ENCODE results near the gene RBM33.

The RBM33 gene

DNA sequence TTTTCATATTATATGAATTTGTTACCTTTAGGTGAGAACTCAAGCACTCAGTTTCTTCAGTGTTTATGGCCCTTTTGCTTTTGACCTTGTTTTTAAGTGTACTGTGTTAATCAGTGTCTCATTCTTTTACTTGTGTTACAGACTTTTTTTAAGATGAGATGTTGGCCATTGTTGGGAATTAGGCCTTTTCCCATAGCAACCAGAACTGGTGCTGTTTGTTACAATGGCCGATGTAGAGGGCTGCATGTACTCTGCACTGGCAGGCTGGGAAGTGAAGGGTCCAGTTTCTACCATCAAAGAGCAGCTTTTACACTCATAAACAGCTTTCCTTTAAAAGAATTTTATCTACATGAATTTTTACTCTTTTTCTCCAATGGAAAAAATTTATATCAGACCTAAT, 102.7 kb downstream of the RBM33 start:
- DNase-seq (ENCODE audit: low read depth) = no peak

DNA sequence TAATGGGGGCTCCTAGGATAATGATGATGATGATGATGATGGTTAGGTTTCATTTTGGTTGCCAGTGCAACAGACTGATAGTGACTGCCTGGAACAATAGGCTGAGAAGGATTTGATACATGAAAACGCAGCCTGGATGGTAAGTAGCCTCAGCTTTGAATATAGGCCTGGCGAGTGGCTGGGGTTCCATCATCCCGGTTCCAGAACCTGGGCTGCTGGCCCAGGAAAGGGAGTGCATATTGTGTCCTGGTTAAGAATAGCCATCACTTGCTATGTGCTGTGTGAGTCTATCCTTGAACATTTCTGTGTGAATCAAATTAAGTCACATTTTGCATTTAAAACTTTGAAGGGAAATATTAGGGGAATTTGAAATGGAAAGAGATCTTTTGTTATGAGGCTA, 105.1 kb downstream of the RBM33 start:
- no peak for DNase-seq (ENCODE audit: low read depth)

DNA sequence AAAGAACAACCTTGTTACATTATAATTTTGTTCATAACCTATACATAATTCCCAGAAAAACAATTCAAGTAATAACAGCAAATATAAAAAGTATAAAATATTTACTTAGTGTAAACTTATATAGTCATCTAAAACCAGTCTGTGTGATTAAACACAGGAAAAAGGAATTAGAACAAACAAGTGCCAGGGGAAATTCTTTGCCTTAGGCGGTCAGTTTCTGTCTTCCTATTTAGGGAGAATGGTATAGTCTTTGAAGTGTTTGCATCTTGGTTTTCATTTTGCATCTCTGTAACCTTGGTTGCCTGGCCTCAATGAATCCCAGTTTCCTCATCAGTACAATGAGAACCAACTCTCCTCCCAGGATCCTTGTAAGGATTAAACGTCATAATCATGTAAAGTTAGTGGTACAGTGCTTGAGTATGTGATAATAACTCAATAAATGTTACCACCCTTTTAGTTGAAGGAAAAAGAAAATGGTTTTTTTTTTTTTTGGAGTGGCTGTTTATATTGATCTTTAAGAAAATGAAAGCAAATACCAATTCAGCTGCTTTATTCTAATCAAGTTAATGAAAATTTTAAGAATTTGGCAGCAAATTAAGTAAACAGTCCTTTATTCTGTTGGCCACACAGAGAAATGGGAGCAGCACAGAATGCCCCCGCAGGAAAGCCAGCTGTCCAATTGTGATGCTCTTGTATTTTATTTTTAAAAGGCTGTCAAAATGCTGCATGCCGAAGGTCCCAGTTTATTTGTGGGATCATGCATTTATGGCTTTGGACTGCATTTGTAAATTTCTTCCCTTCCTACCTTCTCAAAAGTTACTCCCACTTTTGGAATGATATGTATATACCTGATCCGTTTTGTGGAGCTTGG, 106.0 kb downstream of the RBM33 start:
- DNase-seq (ENCODE audit: low read depth) = no peak

DNA sequence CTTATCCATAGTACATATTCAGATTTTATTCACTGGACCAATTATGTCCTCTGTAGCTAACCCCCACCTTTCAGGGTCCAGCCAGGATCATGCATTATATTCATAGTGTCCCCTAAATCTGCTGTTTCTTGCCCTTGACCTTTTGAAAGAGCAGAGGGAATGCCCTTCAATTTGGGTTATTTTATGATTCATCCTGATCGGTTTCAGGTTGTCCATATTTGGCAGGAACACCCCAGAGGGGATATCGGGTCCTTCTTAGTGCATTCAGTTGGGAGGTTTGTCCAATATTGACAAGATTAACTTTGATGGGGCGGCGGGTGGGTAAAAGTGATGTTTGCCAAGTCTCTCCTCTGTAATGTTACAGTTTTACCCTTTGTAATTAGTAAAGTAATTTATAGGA, 106.9 kb downstream of the RBM33 start:
- DNase-seq (ENCODE audit: low read depth) = no peak

DNA sequence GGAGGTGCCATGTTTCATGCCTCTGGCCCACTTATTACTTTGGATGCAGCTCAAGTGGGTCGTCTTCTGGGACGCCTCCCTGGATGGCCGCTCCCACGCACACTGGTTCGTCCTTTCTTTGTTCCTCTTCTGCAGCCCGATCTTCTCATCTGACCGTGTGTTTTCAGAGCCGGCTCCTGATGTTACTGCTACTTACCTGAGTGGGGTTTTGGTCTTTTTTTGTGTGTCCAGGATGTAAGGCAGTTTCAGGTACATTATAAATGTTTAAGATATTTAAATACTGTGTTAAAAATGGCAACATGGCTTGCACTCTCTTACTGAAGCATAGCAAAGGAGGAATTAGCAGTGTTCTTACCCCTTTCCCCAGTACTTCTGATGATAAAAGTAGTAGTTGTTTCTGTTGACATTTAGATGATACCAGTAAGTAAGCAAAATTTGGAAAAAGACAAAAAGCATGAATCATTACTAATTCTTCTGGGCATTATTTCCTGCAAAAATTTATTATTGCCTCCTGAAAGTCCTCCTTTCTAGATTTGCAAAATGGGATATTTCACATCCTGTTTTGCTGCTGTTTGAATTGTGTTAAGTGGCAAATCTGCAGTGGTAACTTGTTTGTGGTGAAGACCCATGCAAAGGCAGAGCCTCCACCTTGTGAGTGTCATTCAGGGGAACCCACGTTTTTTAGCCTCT, 108.4 kb downstream of the RBM33 start:
- no peak for DNase-seq (ENCODE audit: low read depth)

DNA sequence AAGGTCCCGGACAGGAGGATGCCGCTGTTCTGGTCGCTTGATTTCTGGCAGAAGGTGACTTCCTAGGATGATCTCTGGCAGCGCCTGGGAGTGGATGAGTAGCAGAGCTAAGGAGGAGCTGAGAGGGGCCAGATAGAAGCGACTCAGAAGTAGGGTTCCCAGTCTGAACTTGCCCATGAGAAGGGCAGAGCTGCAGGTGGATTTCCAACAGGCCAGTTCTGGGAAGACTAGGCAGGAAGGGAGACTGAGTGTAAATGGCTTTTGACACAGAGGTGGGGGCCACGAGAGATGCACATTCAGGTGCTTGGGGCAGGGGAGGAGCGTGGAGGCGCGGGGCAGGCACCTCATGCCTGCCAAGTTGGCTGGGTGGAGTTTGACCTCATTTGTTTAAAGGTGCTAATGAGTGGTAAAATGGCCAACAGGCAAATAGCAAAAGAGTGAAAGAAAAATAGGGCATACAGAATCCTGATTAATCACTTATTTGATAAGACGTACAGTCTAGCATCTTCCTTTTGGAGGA, 109.0 kb downstream of the RBM33 start:
- DNase-seq (ENCODE audit: low read depth) = no peak

DNA sequence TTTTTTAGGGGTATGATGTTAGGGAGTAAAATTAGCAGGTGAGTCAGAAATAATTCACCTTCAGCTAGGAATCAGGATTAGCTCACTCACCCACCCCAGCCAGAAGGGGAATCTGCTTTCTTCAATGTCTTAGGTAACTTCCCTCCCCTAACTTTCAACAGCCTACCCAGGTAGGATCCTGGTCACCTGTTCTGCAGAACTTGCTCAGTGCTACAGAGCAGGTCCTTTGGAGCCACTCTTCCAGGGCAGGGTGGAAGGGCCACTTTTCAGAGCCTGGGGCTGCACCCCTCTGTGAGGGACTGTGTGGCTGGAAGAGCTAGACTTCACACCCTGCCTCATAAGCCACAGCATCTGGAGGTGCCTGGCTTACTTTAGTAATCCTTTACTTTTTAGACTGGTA, 109.7 kb downstream of the RBM33 start:
- DNase-seq (ENCODE audit: low read depth) = no peak

DNA sequence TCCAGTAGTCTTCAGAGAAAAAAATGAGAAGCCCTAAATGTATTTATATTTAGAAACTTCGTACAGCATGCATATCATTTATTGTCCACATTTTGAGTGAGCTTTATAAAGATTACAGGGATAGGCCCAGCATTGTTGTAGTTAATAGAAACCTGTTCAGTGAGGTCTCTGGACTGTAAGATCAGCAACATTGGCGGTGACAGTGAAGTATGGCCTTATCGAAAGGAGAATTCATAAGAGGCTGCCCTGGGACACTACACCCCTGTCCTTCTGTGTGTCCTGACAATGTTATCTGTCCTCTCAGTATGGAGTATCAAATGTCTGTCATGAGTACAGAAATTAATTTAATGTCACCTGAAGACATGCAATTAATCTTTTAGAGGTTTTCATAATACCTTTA, 110.6 kb downstream of the RBM33 start:
- DNase-seq (ENCODE audit: low read depth) = no peak

DNA sequence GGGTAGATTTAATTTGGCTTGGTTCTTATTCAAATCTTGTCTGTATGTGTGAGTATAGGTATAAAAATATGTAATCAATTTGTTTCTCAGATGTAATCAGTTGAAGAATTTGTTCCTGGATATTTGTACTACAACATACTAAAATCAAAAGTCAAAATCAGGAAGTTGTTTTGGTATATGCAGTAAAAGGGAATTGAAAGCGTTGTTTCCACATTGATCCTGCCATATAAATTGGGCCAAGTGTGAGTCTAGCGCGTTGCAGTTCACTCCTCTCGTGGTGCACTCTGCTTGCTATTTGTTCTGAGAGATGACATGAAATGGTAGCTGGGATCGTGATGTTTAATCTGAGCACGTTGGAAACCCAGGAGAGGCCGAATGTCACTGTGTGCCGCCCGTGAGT, 111.9 kb downstream of the RBM33 start:
- DNase-seq (ENCODE audit: low read depth) = no peak

DNA sequence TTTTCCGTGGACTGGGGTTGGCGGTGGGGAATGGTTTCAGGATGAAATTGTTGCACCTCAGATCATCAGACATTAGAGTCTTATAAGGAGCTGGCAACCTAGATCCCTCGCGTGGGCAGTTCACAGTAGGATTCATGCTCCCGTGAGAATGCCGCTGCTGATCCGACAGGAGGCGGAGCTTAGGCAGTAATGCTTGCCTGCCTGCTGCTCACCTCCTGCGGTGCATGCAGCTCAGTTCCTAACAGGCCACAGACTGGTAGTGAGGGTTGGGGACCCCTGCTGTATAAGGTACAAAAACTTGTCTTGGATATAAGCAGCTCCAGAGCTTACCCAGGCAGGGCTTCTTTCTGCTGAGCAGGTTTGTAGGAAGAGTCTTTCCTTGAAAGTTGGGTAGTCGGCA, 113.9 kb downstream of the RBM33 start:
- DNase-seq (ENCODE audit: low read depth) = peak; percentile 31

DNA sequence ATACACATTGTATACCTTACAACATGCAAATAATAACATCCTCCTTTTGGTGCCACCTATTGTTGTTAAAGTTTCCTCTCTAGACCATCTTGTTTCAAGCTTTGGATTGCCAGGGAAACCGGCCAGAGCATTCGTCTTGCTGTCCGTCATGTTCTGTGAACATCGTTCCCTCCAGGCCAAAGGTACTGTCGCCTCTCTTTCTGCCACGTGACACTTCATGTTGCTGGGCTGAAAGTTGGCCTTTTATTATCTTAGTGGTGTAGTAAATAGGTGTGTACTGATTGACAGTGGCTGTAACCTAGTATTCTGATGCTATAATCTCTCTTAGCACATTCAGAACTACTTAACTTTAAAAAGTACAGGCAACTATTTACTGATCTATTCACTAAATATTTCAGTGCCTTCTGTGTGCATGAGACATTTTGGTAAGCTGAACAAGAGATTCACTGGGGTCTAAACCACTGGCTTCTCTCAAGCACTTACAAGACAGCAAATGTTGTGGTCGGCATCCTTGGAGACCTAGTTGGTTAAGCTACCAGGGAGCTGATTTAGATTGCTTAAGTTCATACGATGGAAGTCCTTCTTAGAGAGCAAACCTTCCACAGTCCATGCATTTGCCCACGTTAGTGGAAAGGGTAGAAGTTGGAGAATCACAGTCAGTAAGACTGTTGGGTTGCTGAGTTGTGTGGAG, 115.4 kb downstream of the RBM33 start:
- DNase-seq (ENCODE audit: low read depth) = no peak

DNA sequence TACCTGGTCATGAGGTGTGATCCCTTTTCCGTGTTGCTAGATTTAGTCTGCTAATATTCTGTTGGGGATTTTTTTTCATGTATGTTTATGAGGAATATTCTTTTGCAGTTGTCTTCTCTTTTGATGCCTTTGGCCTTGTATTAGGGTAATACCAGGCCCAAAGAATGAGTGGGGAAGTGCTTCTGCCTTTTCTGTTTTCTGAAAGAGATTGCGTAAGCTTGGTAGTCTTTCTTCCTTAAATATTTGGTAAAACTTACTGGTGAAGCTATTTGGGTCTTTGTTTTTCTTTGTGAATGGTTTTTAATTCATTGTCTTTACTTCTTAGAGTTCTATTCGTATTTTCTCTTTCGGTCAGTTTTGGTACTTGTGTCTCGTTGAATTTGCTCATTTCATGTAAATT, 116.7 kb downstream of the RBM33 start:
- DNase-seq (ENCODE audit: low read depth) = no peak

DNA sequence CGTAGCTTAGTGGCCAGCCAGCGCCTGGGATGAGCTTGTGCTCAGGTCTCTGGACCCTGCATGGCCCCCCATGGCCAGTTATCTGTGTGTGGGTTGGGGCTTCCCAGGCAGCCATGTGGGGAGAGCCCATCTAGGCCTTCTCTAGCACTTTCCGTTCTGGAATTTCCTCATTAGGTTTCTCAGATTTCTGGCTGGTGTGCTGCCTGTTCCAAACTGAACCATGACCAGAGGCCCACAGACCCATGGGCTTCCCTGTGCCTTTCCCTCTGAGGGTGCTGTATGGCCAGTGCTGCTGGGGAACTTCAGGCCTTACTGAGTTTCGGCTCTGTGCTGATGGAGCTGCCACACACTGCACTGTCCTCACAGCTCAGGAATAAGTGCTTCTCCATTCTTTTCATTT, 117.6 kb downstream of the RBM33 start:
- no peak for DNase-seq (ENCODE audit: low read depth)

DNA sequence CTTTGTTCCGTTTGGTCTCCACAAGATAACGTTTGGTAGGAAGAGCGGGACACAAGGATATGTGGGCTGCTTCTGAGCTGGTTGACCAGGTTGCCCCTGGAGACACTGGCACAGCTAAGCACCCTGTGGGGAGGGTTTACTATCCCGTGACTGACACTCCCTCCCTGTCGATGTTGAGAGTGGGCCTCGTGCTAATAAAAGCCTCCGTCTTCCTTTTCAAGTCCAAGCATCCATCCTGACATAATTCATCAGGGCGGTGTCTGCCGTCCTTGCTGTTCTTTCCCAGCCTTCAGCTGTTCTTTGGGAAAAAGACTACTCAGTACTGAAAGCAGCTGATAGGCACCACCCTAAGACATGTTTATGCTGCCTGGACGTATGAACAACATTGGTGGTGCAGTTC, 118.2 kb downstream of the RBM33 start:
- DNase-seq (ENCODE audit: low read depth) = peak; percentile 63

DNA sequence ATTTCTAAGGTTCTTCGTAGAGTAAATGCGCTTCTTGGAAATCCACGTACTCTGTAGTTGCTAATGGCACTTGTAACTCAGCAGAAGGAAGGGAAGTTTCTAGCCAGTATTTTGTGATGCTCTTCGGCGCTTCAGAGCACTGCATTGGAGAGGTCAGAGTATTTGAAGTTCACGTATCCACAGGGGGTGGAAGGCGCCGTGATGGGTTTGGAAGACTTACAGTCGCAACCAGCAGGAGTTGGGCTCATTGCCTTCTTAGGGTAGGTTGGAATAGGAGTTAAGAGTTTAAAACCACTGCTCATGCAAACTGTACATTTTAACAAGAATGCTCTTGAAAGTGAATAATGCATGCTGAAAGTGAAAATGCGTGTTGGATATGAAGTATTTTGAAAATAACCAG, 118.7 kb downstream of the RBM33 start:
- DNase-seq (ENCODE audit: low read depth) = no peak

DNA sequence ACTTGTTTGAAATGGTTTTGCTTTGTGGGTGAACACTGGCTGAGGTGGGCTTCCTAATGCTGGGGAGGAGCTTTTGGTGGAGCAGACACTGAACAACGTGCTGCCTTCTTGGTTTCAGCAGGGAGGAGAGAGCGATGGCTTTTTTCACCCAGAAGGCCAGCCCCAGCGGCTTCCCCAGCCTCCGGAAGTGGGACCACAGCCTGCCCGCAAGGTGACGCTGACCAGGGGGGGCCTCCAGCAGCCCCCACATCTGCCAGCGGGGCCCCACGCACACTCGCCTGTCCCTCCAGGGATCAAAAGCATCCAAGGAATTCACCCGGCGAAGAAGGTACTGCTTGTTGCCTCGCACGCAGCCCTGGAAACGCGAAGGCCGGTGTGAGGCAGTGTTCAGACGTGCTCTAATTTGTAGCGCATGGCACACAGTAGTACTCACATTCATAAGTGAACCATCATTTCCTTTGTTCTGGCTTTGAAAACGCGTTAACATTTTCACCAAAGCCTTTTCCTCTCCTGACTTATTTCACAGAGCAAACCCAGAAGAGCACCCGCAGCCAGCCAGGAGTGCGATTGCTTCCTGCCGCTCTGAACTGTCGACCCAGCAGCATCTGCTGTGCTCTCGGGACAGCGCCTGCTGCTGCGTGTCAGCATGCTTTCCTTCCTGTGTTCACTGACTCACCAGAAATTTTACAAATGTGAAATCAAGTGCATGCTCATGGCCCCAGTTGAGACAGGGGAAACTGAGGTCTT, 119.4 kb downstream of the RBM33 start:
- peak; percentile 86 for DNase-seq (ENCODE audit: low read depth)

DNA sequence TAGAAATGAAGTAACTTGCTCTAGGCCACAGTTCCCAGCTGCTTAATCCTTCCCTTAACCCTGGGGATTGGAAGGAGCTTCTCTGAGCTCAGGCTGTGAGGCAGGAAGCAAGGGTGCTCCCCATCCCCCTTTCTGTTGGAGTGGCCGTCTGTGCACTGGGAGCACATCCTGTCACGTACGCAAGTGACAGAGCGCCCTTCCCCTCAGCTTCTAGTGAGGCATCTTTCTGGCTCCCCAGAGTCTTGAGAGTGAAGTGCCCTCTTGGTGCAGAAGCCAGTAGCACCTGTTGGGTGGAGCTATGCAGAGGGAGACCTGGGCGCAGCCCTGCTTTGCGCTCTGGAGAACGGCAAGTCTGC, 120.0 kb downstream of the RBM33 start:
- no peak for DNase-seq (ENCODE audit: low read depth)

DNA sequence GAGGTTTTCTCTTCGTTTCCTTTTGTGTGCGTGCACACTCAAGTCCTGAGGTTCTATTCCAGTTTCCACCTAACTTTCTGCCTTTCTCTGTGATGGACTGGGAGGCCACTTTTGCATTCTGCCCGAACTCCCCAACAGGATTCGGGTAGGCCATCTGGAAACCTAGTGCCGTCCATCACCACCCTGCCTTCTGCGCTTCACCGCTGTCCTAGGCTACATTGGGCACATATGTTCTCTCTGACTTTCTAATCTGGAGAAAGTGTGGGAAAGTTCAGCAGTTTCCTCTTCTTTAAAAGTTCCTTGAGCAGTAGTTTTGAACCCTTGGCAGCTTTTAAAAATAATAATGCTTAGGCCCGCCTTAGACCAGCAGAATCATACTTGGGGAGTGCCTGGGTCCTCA, 121.0 kb downstream of the RBM33 start:
- DNase-seq (ENCODE audit: low read depth) = no peak

DNA sequence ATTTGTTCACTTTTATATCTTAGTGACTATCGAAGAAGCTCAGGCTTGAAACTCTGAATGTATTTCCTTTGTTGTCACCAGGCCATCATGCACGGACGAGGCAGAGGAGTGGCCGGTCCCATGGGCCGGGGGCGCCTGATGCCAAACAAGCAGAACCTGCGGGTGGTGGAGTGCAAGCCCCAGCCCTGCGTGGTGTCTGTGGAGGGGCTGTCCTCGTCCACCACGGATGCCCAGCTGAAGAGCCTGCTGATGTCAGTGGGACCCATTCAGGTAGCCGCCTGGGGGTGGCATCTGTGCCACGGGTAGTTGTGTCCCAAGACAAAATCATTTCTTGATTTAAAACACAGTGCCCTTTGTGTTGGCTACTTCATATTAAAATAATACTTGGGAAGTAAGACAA, 121.9 kb downstream of the RBM33 start:
- DNase-seq (ENCODE audit: low read depth) = no peak

DNA sequence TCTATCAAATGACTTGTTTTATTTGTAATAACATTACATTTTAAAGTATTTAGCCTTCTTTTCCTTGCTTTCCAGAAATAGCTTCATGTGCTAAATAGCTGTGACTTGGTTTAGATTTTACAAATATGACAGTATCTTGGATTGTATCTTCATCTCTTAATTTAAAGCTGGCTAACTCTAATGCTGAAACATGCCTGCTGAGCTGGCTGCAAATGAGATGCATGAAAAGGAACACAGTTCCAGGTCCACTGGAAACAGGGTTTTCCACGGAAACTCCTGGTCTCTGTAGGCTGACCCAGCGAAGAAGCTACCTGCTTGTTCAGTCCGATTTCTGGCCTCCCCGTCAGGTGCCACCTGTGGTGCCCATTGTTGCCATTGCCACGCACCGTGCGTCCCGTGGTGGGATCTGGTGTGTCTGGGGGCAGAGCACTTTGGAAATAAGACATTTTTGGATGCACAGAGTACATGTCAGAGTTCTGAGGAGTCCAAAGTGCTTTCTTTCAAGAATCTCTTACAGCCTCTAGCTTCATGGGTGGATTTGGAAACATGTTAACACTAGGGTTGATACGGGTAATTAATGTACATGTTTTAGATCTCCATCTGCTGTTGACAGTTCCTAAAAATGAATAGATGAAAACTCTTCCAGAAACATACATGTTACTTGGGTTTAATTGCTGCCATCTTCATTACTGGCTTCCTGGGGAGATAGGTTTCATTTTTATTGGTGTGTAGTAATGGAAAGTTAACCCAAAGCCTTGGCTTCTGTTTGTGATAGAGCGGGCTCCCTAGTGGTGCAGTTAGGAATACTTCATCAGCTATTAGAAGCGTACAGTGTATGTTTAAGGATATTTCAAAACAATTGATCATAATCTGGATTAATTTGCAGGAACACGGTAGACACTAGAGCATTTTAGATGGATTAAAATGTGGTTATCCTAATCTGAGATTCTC, 122.8 kb downstream of the RBM33 start:
- DNase-seq (ENCODE audit: low read depth) = no peak

DNA sequence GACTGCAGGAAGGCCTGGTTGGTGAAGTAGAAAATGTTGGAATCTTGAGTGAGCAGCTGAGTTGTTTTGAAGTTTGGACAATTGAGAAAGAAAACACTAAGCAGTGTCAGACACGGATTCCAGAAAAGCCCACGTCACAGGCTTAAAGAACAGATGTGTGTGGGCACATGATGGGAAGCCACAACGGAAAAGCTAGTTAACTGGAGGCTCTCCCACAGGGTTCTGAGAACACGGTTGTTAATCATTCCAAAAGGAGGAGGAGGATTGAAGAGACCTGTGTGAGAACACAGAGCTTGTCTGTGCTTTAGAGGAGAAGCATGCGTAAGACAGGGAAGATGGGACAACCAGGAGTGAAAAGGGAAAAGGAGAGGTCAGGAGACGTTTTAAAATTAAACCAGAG, 125.2 kb downstream of the RBM33 start:
- DNase-seq (ENCODE audit: low read depth) = peak; percentile 100
